ENCODE measurements around the gene MYRFL.

GRCh38 chr12:69879007-69879960 is 54.3 kb downstream of the MYRFL start:
- TF ChIP-seq CTCF (IDR thresholded peaks at IDR 0.05; ENCODE audit: low read depth, low read length) (peak; percentile 95), EZH2phosphoT487 (IDR thresholded peaks at IDR 0.05; ENCODE audit: low read depth) (no peak)

Measured in OCI-LY3 (cell line).